ENCODE measurements around the gene DACH1. TPM values are rescaled to one million over a fixed set of nuclear protein-coding genes. Genes with fewer than 3 reads are reported as not detected.
"Not testable (repeated sequence)": the region's sequence is repeated elsewhere in the genome, so short reads cannot be mapped to it uniquely, and the experiment has no call there.

DACH1 gene
- total and polyA plus RNA-seq, 2 donors from 2014 or later, result 5.3 to 10.4 TPM

DNA sequence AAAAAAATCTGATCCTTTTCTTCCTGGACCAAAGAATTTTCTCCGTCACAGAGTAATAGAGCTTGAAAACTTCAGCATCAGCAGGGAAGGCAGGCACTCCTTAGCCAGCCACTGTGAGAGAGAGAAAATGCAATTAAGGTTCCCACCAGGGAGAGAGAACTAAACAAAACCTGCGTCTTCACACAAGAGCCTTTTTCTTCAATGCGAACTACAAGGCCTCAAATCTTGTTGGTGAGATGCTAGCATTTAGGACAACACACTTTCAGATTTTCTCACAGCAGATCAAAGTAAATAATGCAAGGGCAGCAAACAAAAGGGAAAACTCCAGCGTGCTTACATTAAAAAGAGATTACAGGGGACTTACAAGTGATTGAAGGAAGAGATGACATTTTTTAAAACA lies 80.1 kb downstream of the DACH1 start:
- TF ChIP-seq, protein P1, sequence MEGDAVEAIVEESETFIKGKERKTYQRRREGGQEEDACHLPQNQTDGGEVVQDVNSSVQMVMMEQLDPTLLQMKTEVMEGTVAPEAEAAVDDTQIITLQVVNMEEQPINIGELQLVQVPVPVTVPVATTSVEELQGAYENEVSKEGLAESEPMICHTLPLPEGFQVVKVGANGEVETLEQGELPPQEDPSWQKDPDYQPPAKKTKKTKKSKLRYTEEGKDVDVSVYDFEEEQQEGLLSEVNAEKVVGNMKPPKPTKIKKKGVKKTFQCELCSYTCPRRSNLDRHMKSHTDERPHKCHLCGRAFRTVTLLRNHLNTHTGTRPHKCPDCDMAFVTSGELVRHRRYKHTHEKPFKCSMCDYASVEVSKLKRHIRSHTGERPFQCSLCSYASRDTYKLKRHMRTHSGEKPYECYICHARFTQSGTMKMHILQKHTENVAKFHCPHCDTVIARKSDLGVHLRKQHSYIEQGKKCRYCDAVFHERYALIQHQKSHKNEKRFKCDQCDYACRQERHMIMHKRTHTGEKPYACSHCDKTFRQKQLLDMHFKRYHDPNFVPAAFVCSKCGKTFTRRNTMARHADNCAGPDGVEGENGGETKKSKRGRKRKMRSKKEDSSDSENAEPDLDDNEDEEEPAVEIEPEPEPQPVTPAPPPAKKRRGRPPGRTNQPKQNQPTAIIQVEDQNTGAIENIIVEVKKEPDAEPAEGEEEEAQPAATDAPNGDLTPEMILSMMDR (IDR thresholded peaks at IDR 0.05; ENCODE audit: borderline replicate concordance, extremely low read depth, insufficient read depth), result no peak
- Histone ChIP-seq H3K4me3 (ENCODE audit: low read length in 3 of 3) (no peak overlapping the region), H3K9ac (ENCODE audit: low read length in 3 of 3) (peak overlapping the region in 1 of 3 donors; percentile 6), H3K27me3 (ENCODE audit: control insufficient read depth, insufficient read depth, low read length) (no peaks in the 10 kb centered on the region), H3K9me3 (ENCODE audit: control insufficient read depth in 2 of 3, insufficient read depth in 1 of 3, low read length in 3 of 3) (no peaks in the 10 kb centered on the region), H3K27ac (ENCODE audit: low read depth in 2 of 2, low read length in 2 of 2) (no peak overlapping the region), H3K36me3 (ENCODE audit: control insufficient read depth in 2 of 3, insufficient read depth in 3 of 3, low read length in 3 of 3) (no peaks in the 10 kb centered on the region), H3K4me1 (ENCODE audit: control insufficient read depth in 2 of 3, insufficient read depth in 2 of 3, low read depth in 1 of 3, low read length in 3 of 3) (peaks cover 0 to 2% (median 0%) of the 10 kb centered on the region in 3 donors)
- FAIRE-seq (no peak), DNase-seq (peak in 3 of 5 donors; percentile 20 to 68 (median 68))
- intact Hi-C loops (cut with DNase I), result no loop called here

DNA sequence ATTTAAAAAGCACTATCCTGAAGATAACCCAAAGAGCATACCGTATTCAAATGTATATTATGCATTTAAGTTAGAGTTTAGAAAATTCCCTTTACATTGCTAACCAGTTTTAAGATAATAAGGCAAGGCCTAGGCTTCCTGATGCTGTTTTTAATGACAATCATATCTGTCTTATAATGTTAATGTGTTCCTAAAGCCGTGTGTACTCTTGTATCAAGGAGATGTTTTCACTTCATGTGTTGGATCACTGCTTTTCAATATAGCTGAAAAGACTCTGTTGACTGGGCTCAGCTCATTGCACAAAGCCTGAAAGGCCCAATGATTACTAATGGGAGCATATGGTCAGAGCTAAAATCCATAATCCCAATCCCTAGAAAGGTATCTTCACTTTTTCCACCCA lies 81.6 kb downstream of the DACH1 start:
- no peak for FAIRE-seq
- no peak overlapping the region for H3K4me3 ChIP-seq (ENCODE audit: low read length in 3 of 3)
- H3K27ac ChIP-seq (ENCODE audit: low read depth in 2 of 2, low read length in 2 of 2), result no peak overlapping the region
- H3K9ac ChIP-seq (ENCODE audit: low read length in 3 of 3), result no peak overlapping the region
- DNase-seq, result no peak
- H3K36me3 ChIP-seq (ENCODE audit: control insufficient read depth in 2 of 3, insufficient read depth in 3 of 3, low read length in 3 of 3), result no peaks in the 10 kb centered on the region
- H3K27me3 ChIP-seq (ENCODE audit: control insufficient read depth, insufficient read depth, low read length), result no peaks in the 10 kb centered on the region
- H3K4me1 ChIP-seq (ENCODE audit: control insufficient read depth in 2 of 3, insufficient read depth in 2 of 3, low read depth in 1 of 3, low read length in 3 of 3), result peaks cover 0 to 2% (median 0%) of the 10 kb centered on the region in 3 donors
- TF ChIP-seq, protein P1 (IDR thresholded peaks at IDR 0.05; ENCODE audit: borderline replicate concordance, extremely low read depth, insufficient read depth), result no peak
- intact Hi-C loops (cut with DNase I), result no loop called here
- no peaks in the 10 kb centered on the region for H3K9me3 ChIP-seq (ENCODE audit: control insufficient read depth in 2 of 3, insufficient read depth in 1 of 3, low read length in 3 of 3)

DNA sequence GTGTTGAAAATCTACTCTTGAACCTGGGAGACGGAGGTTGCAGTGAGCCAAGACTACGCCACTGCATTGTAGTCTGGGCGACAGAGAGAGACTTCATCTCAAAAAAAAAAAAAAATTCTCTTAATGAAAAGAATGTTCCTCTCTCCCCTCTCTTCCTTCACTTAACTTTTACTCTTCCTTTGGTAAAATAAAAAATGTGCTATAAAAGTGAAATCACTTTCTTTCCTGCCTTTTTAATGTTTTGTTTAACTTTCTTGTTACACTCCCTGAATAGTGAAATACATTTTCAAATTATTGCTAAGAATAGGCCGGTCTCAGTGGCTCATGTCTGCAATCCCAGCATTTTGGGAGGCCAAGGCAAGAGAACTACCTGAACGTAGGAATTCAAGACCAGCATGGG lies 86.5 kb downstream of the DACH1 start:
- DNase-seq (no peak), FAIRE-seq (no peak)
- H3K27ac ChIP-seq (ENCODE audit: low read depth in 2 of 2, low read length in 2 of 2), result no peak overlapping the region
- H3K27me3 ChIP-seq (ENCODE audit: control insufficient read depth, insufficient read depth, low read length), result no peaks in the 10 kb centered on the region
- no peak overlapping the region for H3K9ac ChIP-seq (ENCODE audit: low read length in 3 of 3)
- no peaks in the 10 kb centered on the region for H3K9me3 ChIP-seq (ENCODE audit: control insufficient read depth in 2 of 3, insufficient read depth in 1 of 3, low read length in 3 of 3)
- H3K36me3 ChIP-seq (ENCODE audit: control insufficient read depth in 2 of 3, insufficient read depth in 3 of 3, low read length in 3 of 3), result no peaks in the 10 kb centered on the region
- no peaks in the 10 kb centered on the region for H3K4me1 ChIP-seq (ENCODE audit: control insufficient read depth in 2 of 3, insufficient read depth in 2 of 3, low read depth in 1 of 3, low read length in 3 of 3)
- H3K4me3 ChIP-seq (ENCODE audit: low read length in 3 of 3), result no peak overlapping the region
- TF ChIP-seq, protein P1 (IDR thresholded peaks at IDR 0.05; ENCODE audit: borderline replicate concordance, extremely low read depth, insufficient read depth), result no peak
- intact Hi-C loops (cut with DNase I), result no loop called here

GRCh38 chr13:71778998-71779397 lies 88.0 kb downstream of the DACH1 start:
- H3K9me3 ChIP-seq (ENCODE audit: control insufficient read depth in 2 of 3, insufficient read depth in 1 of 3, low read length in 3 of 3); H3K9ac ChIP-seq (ENCODE audit: low read length in 3 of 3); H3K27ac ChIP-seq (ENCODE audit: low read depth in 2 of 2, low read length in 2 of 2); H3K4me1 ChIP-seq (ENCODE audit: control insufficient read depth in 2 of 3, insufficient read depth in 2 of 3, low read depth in 1 of 3, low read length in 3 of 3); H3K27me3 ChIP-seq (ENCODE audit: control insufficient read depth, insufficient read depth, low read length); intact Hi-C loops (cut with DNase I); DNase-seq; H3K4me3 ChIP-seq (ENCODE audit: low read length in 3 of 3); H3K36me3 ChIP-seq (ENCODE audit: control insufficient read depth in 2 of 3, insufficient read depth in 3 of 3, low read length in 3 of 3): not testable (repeated sequence)
- FAIRE-seq, result peak; percentile 98
